A549 (cell line): ENCODE results near the gene ADSS1. TPM values are rescaled to one million over a fixed set of nuclear protein-coding genes. Genes with fewer than 3 reads are reported as not detected.

Experiments
- ATAC-seq, 2 experiments: fragments of 200-7000 bp in 1 of 2; fragments of >200 bp in 1 of 2; cut with Nextera tagmentation in 1 of 2; cut with Tn5 transposase in 1 of 2; 3 replicates each; pipeline versions ENCODE4 v1.8.0 to v1.9.1; 2018 to 2020; ENCODE audit warnings: mild to moderate bottlenecking in 1 of 2, moderate library complexity in 1 of 2
- CTCF ChIA-PET: fragments of 300-600 bp; sonication (Branson Sonifier 250); formaldehyde crosslinking; extraction: SDS; loops from one replicate; lab custom pipeline; 2021; ENCODE audit warnings: antibody characterized with exemption, inconsistent platforms; lab: Yijun Ruan, JAX
- POLR2A ChIA-PET: fragments of 350-600 bp; formaldehyde crosslinking; extraction: SDS; loops from one replicate; lab custom pipeline; 2021; ENCODE audit warnings: antibody characterized with exemption, inconsistent platforms; lab: Yijun Ruan, JAX
- DNase-seq, 2 experiments: peaks; one replicate each; pipeline versions ENCODE4 v3.0.0 to v3.0.0-alpha.2; 2011 to 2016; ENCODE audit warnings: low read depth in 1 of 2, low spot score in 1 of 2
- FAIRE-seq: peaks from 2 replicates; lab custom pipeline; 2011; peaks lifted over from hg19 to GRCh38; lab: Jason Lieb, UNC
- H3K27ac ChIP-seq, 2 experiments: fragments of >200 bp; sonication (Bioruptor Twin); formaldehyde crosslinking; 3 replicates each; pipeline ENCODE4 v1.5.1; 2016 to 2017
- H3K4me1 ChIP-seq: fragments of >200 bp; sonication (Bioruptor Twin); formaldehyde crosslinking; 3 replicates; pipeline ENCODE4 v1.6.1; 2016
- H3K4me2 ChIP-seq: fragments of >200 bp; sonication (Bioruptor Twin); formaldehyde crosslinking; 3 replicates; pipeline ENCODE4 v1.6.1; 2016
- H3K4me3 ChIP-seq: fragments of >200 bp; sonication (Bioruptor Twin); formaldehyde crosslinking; 3 replicates; pipeline ENCODE4 v1.5.1; 2016
- H3K9me3 ChIP-seq: fragments of >200 bp; sonication (Bioruptor Twin); formaldehyde crosslinking; 3 replicates; pipeline ENCODE4 v1.6.1; 2016
- BHLHE40 ChIP-seq: IDR thresholded peaks from 2 replicates; pipeline ENCODE4 v1.6.1; 2012; ENCODE audit warnings: low read depth, low read length, inconsistent platforms
- CBX2 ChIP-seq: fragments of 200-600 bp; sonication (generic); IDR thresholded peaks from 2 replicates; pipeline ENCODE4 v1.6.1; 2016; ENCODE audit warnings: low read depth, mild to moderate bottlenecking, borderline replicate concordance
- CBX8 ChIP-seq: fragments of 200-600 bp; sonication (generic); IDR thresholded peaks from 2 replicates; pipeline ENCODE4 v1.6.1; 2016
- CHD2 ChIP-seq: fragments of 150-350 bp; IDR thresholded peaks from 2 replicates; pipeline ENCODE4 v1.6.1; 2014; ENCODE audit warnings: low read length; ENCODE audit not compliant: partially characterized antibody
- EHMT2 ChIP-seq: fragments of 200-600 bp; sonication (generic); IDR thresholded peaks from 2 replicates; pipeline ENCODE4 v1.6.1; 2016; ENCODE audit warnings: antibody characterized with exemption, low read depth, mild to moderate bottlenecking, moderate library complexity
- ESRRA ChIP-seq: fragments of 150-350 bp; IDR thresholded peaks from 2 replicates; pipeline ENCODE4 v1.6.1; 2014; ENCODE audit warnings: mild to moderate bottlenecking, low read length, borderline replicate concordance
- HDAC2 ChIP-seq: fragments of 200-600 bp; sonication (generic); IDR thresholded peaks from 2 replicates; pipeline ENCODE4 v1.6.1; 2016
- HEYL ChIP-seq: fragments of 250-450 bp; sonication (Bioruptor Pico); IDR thresholded peaks from 2 replicates; pipeline ENCODE4 v1.8.0; 2021; ENCODE audit warnings: mild to moderate bottlenecking, moderate library complexity
- HOXB13 ChIP-seq: fragments of 250-450 bp; sonication (Bioruptor Pico); IDR thresholded peaks from 2 replicates; pipeline ENCODE4 v1.5.0; 2020; ENCODE audit warnings: low read depth, mild to moderate bottlenecking, moderate library complexity
- HOXB5 ChIP-seq: fragments of 250-450 bp; sonication (Bioruptor Pico); IDR thresholded peaks from 2 replicates; pipeline ENCODE4 v1.5.0; 2020; ENCODE audit warnings: mild to moderate bottlenecking, moderate library complexity
- JUN ChIP-seq, 2 experiments: fragments of >200 bp; sonication (Bioruptor Twin); formaldehyde crosslinking; IDR thresholded peaks; 2 replicates in 1 of 2; 3 replicates in 1 of 2; pipeline ENCODE4 v1.6.1; 2016 to 2017
- MAFK ChIP-seq: fragments of 450-650 bp; IDR thresholded peaks from 2 replicates; pipeline ENCODE4 v1.6.1; 2014; ENCODE audit not compliant: partially characterized antibody
- MAZ ChIP-seq: fragments of 150-350 bp; IDR thresholded peaks from 2 replicates; pipeline ENCODE4 v1.6.1; 2014; ENCODE audit warnings: antibody characterized with exemption, low read depth, low read length, borderline replicate concordance
- MYC ChIP-seq: IDR thresholded peaks from 2 replicates; pipeline ENCODE4 v1.6.1; 2012; ENCODE audit warnings: mild to moderate bottlenecking, inconsistent platforms, low read length, improper control_type of control experiment, borderline replicate concordance
- PHF8 ChIP-seq: fragments of 200-600 bp; sonication (generic); IDR thresholded peaks from 2 replicates; pipeline ENCODE4 v1.6.1; 2016; ENCODE audit warnings: low read depth, mild to moderate bottlenecking, antibody characterized with exemption, moderate library complexity, borderline replicate concordance
- POLR2A ChIP-seq: IDR thresholded peaks from 2 replicates; pipeline ENCODE4 v1.6.1; 2012; ENCODE audit warnings: mild to moderate bottlenecking, low read length
- POLR2AphosphoS2 ChIP-seq: conservative IDR thresholded peaks from 2 replicates; pipeline ENCODE4 v1.6.1; 2012; ENCODE audit warnings: low read length, improper control_type of control experiment, inconsistent platforms
- RAD21 ChIP-seq, 2 experiments: fragments of >200 bp in 1 of 2; sonication (Bioruptor Twin) in 1 of 2; formaldehyde crosslinking in 1 of 2; IDR thresholded peaks in 1 of 2; conservative IDR thresholded peaks in 1 of 2; 2 replicates in 1 of 2; 3 replicates in 1 of 2; pipeline ENCODE4 v1.6.1; 2012 to 2018; ENCODE audit warnings: inconsistent platforms in 1 of 2
- RARB ChIP-seq: fragments of 250-450 bp; sonication (Bioruptor Pico); IDR thresholded peaks from 2 replicates; pipeline ENCODE4 v1.8.0; 2021; ENCODE audit warnings: mild to moderate bottlenecking, moderate library complexity
- RFX5 ChIP-seq: fragments of 450-650 bp; IDR thresholded peaks from 2 replicates; pipeline ENCODE4 v1.7.1; 2014; ENCODE audit warnings: antibody characterized with exemption, mild to moderate bottlenecking, moderate library complexity
- SMC3 ChIP-seq: fragments of >200 bp; sonication (Bioruptor Twin); formaldehyde crosslinking; IDR thresholded peaks from 3 replicates; pipeline ENCODE4 v1.6.1; 2018; ENCODE audit warnings: inconsistent platforms
- TFCP2L1 ChIP-seq: fragments of 250-450 bp; sonication (Bioruptor Pico); IDR thresholded peaks from 2 replicates; pipeline ENCODE4 v1.5.0; 2021; ENCODE audit warnings: mild to moderate bottlenecking
- ZC3H11A ChIP-seq: fragments of 450-650 bp; IDR thresholded peaks from 2 replicates; pipeline ENCODE4 v1.6.1; 2014; ENCODE audit warnings: antibody characterized with exemption, mild to moderate bottlenecking
- ZSCAN20 ChIP-seq: fragments of 250-450 bp; sonication (Bioruptor Pico); IDR thresholded peaks from 2 replicates; pipeline ENCODE4 v1.8.0; 2022; ENCODE audit warnings: mild to moderate bottlenecking, moderate library complexity
- WGBS: methylation state at CpG from one replicate; pipeline ENCODE4 v1.1.6; 2017; ENCODE audit errors: missing lambda C conversion rate; 5-methylcytosine and 5-hydroxymethylcytosine counted together
- polyA minus RNA-seq: library from RNA; depleted of rRNA, polyadenylated mRNA; stranded (reverse); fragments of >200 nt; gene quantifications from 2 replicates; pipeline ENCODE4 v1.2.3, GENCODE V29; 2011; rRNA and poly(A)+ RNA removed
- polyA plus RNA-seq, 4 experiments: library from polyadenylated mRNA; depleted of rRNA in 3 of 4; stranded (reverse); fragments of >200 nt; fragmentation: RNase III in 1 of 4; extraction: RNeasy Plus Mini Kit Qiagen cat#74134 plus additional on column Dnase treatment in 1 of 4; gene quantifications; 2 replicates in 3 of 4; 3 replicates in 1 of 4; pipeline ENCODE4 v1.2.3, GENCODE V29; 2011 to 2017
- TF ChIP-seq, protein P1 (sequence below): fragments of 200-600 bp; sonication (generic); IDR thresholded peaks from 2 replicates; pipeline ENCODE4 v1.6.1; 2016; ENCODE audit warnings: antibody characterized with exemption, mild to moderate bottlenecking, moderate library complexity
- TF ChIP-seq, protein P2 (sequence below): fragments of 150-350 bp; IDR thresholded peaks from 2 replicates; pipeline ENCODE4 v1.6.1; 2014; ENCODE audit warnings: low read depth, mild to moderate bottlenecking, low read length
- TF ChIP-seq, protein P3 (sequence below): IDR thresholded peaks from 2 replicates; pipeline ENCODE4 v1.6.1; 2012
- TF ChIP-seq, protein P4 (sequence below): fragments of >200 bp; sonication (Bioruptor Twin); formaldehyde crosslinking; IDR thresholded peaks from 3 replicates; pipeline ENCODE4 v1.5.1; 2016
- TF ChIP-seq, protein P5 (sequence below): IDR thresholded peaks from 2 replicates; pipeline ENCODE4 v1.6.1; 2012
- TF ChIP-seq, protein P6 (sequence below): fragments of >200 bp; sonication (Bioruptor Twin); formaldehyde crosslinking; IDR thresholded peaks from 3 replicates; pipeline ENCODE4 v1.6.1; 2016

ADSS1 gene
- polyA plus RNA-seq (2011; rRNA removed) (8.8 and 10.1 TPM in 2 replicates), polyA plus RNA-seq (2017; fragmentation: RNase III; extraction: RNeasy Plus Mini Kit Qiagen cat#74134 plus additional on column Dnase treatment) (6.2 to 8.3 TPM (median 7.4 TPM) in 3 replicates), polyA minus RNA-seq (6.5 and 9.5 TPM in 2 replicates)
- 6.0 and 6.2 TPM in 2 replicates for polyA plus RNA-seq (2012; cell fraction: cytosol; rRNA removed)
- 17.9 and 19.6 TPM in 2 replicates for polyA plus RNA-seq (2012; cell fraction: nucleus; rRNA removed)

DNA sequence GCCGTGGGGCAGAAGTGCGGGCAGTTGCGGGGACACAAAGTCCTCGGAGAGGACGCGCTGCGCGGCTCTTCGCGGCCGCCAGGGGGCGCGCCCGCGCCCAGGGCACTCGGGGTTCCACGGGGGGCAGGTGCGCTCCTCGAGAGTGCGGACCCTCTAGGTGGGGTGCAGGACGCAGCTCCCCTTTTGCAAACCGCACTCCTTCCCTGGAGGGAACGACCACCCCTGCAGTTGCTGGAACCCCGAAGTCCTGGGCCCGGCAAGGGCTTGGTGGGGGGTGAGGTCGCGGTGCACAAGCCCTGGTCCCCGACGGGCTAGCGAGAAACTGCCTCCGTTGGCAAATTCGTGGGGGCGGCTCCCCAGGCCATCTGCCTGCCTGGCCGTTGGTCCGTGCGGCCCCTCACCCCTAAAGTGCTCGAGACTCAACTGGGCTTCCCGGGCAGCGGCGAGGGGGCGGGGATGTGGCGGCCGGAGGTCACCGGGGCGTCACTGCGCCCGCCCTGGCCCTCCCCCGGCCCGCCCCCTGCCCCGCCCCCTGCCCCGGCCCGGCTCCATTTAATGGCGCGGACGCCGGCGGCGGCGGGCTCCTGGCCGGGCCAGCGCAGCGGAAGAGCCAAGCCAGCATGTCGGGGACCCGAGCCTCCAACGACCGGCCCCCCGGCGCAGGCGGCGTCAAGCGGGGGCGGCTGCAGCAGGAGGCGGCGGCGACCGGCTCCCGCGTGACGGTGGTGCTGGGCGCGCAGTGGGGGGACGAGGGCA lies at the start of gene ADSS1:
ADSS1 (plus strand) TSS at position 579 of the 756 bp plus-strand sequence; CDS start at position 621, 42 bp downstream.
- Histone ChIP-seq H3K4me3 (peak within 1 kb of the TSS; percentile 71), H3K27ac (peak within 1 kb of the TSS; percentile 82 to 92), H3K4me1 (peaks cover 46% of the 10 kb centered on the region), H3K9me3 (no peaks in the 10 kb centered on the region), H3K4me2 (peak within 1 kb of the TSS; percentile 94)
- POLR2A ChIA-PET = interaction anchor here (1.1 kb wide), 1 partner anchor 36 kb away, joined by 5 read pairs; no protein-coding TSS in a partner anchor
- FAIRE-seq (no peak), ATAC-seq (peak; percentile 35 to 51), DNase-seq (peak; percentile 70 to 74)
- CTCF ChIA-PET = interaction anchor here (0.6 to 6.2 kb wide), 21 partner anchors 12 to 548 kb away, joined by 3 to 65 read pairs (median 6); partner anchors contain the start of gene INF2
- TF ChIP-seq MYC = no peak
- TF ChIP-seq EHMT2 = no peak
- TF ChIP-seq PHF8 = peak; percentile 58; the same call in 1 of the 2 replicates
- no peak for TF ChIP-seq BHLHE40
- TF ChIP-seq POLR2AphosphoS2 = peak; percentile 85
- TF ChIP-seq, protein P1, sequence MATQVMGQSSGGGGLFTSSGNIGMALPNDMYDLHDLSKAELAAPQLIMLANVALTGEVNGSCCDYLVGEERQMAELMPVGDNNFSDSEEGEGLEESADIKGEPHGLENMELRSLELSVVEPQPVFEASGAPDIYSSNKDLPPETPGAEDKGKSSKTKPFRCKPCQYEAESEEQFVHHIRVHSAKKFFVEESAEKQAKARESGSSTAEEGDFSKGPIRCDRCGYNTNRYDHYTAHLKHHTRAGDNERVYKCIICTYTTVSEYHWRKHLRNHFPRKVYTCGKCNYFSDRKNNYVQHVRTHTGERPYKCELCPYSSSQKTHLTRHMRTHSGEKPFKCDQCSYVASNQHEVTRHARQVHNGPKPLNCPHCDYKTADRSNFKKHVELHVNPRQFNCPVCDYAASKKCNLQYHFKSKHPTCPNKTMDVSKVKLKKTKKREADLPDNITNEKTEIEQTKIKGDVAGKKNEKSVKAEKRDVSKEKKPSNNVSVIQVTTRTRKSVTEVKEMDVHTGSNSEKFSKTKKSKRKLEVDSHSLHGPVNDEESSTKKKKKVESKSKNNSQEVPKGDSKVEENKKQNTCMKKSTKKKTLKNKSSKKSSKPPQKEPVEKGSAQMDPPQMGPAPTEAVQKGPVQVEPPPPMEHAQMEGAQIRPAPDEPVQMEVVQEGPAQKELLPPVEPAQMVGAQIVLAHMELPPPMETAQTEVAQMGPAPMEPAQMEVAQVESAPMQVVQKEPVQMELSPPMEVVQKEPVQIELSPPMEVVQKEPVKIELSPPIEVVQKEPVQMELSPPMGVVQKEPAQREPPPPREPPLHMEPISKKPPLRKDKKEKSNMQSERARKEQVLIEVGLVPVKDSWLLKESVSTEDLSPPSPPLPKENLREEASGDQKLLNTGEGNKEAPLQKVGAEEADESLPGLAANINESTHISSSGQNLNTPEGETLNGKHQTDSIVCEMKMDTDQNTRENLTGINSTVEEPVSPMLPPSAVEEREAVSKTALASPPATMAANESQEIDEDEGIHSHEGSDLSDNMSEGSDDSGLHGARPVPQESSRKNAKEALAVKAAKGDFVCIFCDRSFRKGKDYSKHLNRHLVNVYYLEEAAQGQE = no peak
- TF ChIP-seq HOXB13 (CRISPR knock-in tag) = no peak
- TF ChIP-seq, protein P2, sequence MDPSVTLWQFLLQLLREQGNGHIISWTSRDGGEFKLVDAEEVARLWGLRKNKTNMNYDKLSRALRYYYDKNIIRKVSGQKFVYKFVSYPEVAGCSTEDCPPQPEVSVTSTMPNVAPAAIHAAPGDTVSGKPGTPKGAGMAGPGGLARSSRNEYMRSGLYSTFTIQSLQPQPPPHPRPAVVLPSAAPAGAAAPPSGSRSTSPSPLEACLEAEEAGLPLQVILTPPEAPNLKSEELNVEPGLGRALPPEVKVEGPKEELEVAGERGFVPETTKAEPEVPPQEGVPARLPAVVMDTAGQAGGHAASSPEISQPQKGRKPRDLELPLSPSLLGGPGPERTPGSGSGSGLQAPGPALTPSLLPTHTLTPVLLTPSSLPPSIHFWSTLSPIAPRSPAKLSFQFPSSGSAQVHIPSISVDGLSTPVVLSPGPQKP = no peak
- peak; percentile 95 for TF ChIP-seq POLR2A
- TF ChIP-seq HOXB5 (CRISPR knock-in tag) = no peak
- no peak for TF ChIP-seq RFX5
- TF ChIP-seq ZSCAN20 (CRISPR knock-in tag) = no peak
- no peak for TF ChIP-seq HEYL (CRISPR knock-in tag)
- TF ChIP-seq SMC3 = peak; percentile 67
- TF ChIP-seq MAZ = 0 out of 2 replicates have a peak, but pooled peaks have one; percentile 41
- no peak for TF ChIP-seq CHD2
- TF ChIP-seq JUN (IDR thresholded peaks at IDR 0.05) = peak; percentile 52 to 92; a peak in 4 of 5 replicates
- TF ChIP-seq RARB (CRISPR knock-in tag) = no peak
- no peak for TF ChIP-seq HDAC2
- TF ChIP-seq, protein P3, sequence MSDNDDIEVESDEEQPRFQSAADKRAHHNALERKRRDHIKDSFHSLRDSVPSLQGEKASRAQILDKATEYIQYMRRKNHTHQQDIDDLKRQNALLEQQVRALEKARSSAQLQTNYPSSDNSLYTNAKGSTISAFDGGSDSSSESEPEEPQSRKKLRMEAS = 0 out of 2 replicates have a peak, but pooled peaks have one; percentile 18
- TF ChIP-seq, protein P4, sequence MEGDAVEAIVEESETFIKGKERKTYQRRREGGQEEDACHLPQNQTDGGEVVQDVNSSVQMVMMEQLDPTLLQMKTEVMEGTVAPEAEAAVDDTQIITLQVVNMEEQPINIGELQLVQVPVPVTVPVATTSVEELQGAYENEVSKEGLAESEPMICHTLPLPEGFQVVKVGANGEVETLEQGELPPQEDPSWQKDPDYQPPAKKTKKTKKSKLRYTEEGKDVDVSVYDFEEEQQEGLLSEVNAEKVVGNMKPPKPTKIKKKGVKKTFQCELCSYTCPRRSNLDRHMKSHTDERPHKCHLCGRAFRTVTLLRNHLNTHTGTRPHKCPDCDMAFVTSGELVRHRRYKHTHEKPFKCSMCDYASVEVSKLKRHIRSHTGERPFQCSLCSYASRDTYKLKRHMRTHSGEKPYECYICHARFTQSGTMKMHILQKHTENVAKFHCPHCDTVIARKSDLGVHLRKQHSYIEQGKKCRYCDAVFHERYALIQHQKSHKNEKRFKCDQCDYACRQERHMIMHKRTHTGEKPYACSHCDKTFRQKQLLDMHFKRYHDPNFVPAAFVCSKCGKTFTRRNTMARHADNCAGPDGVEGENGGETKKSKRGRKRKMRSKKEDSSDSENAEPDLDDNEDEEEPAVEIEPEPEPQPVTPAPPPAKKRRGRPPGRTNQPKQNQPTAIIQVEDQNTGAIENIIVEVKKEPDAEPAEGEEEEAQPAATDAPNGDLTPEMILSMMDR = peak; percentile 96
- TF ChIP-seq, protein P5, sequence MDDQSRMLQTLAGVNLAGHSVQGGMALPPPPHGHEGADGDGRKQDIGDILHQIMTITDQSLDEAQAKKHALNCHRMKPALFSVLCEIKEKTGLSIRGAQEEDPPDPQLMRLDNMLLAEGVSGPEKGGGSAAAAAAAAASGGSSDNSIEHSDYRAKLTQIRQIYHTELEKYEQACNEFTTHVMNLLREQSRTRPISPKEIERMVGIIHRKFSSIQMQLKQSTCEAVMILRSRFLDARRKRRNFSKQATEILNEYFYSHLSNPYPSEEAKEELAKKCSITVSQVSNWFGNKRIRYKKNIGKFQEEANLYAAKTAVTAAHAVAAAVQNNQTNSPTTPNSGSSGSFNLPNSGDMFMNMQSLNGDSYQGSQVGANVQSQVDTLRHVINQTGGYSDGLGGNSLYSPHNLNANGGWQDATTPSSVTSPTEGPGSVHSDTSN = peak; percentile 78; the same call in 1 of the 2 replicates
- TF ChIP-seq, protein P6, sequence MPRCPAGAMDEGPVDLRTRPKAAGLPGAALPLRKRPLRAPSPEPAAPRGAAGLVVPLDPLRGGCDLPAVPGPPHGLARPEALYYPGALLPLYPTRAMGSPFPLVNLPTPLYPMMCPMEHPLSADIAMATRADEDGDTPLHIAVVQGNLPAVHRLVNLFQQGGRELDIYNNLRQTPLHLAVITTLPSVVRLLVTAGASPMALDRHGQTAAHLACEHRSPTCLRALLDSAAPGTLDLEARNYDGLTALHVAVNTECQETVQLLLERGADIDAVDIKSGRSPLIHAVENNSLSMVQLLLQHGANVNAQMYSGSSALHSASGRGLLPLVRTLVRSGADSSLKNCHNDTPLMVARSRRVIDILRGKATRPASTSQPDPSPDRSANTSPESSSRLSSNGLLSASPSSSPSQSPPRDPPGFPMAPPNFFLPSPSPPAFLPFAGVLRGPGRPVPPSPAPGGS = peak; percentile 67; the same call in 1 of the 3 replicates
- peak in 1 of 2 experiments; percentile 46; a peak in 3 of 5 replicates for TF ChIP-seq RAD21 (conservative IDR thresholded peaks at IDR 0.05 in 1 of 2, IDR thresholded peaks at IDR 0.05 in 1 of 2)
- TF ChIP-seq ESRRA = no peak
- TF ChIP-seq MAFK = peak; percentile 91
- TF ChIP-seq TFCP2L1 (CRISPR knock-in tag) = peak; percentile 89; the same call in 1 of the 2 replicates
- no peak for TF ChIP-seq CBX8
- TF ChIP-seq CBX2 = no peak
- no peak for TF ChIP-seq ZC3H11A
- WGBS = 3% methylated on average over 29 of the region's 82 CpGs
